OCI-LY7 (cell line): ENCODE data around the gene ANKRD13D.

Source experiments
- CTCF ChIP-seq: fragments of 200-600 bp; sonication (generic); conservative IDR thresholded peaks from 2 replicates; pipeline ENCODE4 v1.5.1; 2014; ENCODE audit warnings: mild to moderate bottlenecking, antibody characterized with exemption, low read length, moderate library complexity, mixed read lengths
- EZH2phosphoT487 ChIP-seq: fragments of 200-600 bp; sonication (generic); IDR thresholded peaks from 2 replicates; pipeline ENCODE4 v1.6.1; 2018; ENCODE audit warnings: low read depth, borderline replicate concordance, mild to moderate bottlenecking, mixed run types, antibody characterized with exemption, low read length, moderate library complexity, mixed read lengths

DNA sequence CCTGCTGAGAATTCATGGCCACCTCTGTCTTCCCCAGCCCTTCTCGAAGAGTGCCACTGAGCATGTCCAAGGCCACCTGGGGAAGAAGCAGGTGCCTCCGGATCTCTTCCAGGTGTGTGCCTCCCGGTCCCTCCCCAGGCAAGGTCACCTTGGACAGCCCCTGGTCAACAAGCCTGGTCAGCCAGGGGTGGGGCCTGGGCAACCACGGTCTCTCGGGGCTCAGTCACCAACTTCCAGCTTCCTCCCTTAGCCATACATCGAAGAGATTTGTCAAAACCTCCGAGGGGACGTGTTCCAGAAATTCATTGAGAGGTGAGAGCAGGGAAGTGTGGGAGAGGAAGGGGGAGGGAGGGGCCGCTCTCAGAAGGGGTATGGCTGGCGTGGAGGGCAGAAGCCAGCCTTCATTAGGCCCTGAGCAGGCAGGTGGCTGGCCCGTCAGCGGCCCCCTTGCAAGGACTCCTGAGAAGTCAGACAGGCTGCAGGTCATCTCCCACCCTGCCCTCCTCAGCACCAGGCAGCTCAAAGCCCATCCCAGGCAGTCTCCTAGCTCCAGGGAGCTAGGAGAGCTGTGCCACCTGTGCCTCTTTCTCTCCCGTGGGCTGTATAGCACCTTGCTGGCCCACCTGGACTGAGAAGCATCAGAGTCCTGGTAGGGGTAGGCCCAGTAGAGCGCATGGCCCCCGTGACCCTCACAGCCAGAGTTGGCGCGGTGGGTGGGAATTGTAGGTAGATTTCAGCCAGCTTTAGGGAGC lies 9.3 kb upstream of the ANKRD13D start:
- no peak for TF ChIP-seq CTCF
- TF ChIP-seq EZH2phosphoT487 = no peak
